NCI-H774 (cell line): ENCODE data around the gene SLC35E3.

Source experiments
- DNase-seq: peaks from one replicate; lab custom pipeline; 2025; lab: John Stamatoyannopoulos, UW

The SLC35E3 gene

DNA sequence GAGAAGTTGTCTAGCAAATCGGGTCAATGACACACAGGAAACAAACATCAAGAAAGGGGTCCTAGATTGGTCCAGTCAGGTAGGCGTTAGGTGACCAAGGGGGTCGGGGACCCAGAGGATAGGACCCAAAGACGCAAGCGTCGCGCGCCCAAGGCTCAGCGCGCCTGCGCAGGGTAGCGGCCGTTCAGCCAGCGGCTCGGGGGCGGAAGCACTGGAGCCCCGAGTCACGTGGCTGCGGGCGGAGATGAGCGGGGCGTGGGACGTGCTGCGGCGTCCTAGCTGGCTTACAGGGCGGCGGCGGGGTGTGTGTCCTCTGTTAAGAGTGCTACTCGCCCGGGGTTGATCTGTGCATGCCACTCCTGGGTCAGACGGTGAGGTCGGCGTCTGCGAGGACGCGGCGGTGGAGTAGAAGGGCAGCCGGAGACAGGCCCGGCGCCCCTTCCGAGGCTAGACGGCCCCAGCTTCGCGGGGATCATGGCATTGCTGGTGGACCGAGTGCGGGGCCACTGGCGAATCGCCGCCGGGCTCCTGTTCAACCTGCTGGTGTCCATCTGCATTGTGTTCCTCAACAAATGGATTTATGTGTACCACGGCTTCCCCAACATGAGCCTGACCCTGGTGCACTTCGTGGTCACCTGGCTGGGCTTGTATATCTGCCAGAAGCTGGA is at the start of gene SLC35E3:
TSS of gene SLC35E3 (plus strand) at position 273 of the 668 bp plus-strand sequence. CDS start at position 475, 202 bp downstream.
- DNase-seq = peak; percentile 97

DNA sequence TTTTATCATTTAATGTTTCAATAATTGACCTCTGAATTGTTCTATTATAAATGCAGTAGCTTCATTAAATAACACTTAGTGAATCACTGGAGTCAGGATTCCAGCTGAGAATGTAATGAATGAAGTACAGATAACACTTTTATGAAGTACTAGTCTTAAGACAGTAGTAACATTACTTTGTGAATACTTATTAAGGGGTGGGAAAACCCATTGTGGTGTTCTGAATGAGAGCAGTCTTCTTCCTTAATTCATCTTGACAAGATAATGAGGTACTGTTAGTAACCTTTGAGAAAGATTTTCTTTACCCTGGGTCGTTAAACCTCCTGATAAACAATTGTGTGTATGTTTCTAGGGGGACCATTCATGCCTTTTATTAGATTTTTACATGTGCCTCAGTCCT is 46.5 kb upstream of the SLC35E3 start:
- no peak for DNase-seq

DNA sequence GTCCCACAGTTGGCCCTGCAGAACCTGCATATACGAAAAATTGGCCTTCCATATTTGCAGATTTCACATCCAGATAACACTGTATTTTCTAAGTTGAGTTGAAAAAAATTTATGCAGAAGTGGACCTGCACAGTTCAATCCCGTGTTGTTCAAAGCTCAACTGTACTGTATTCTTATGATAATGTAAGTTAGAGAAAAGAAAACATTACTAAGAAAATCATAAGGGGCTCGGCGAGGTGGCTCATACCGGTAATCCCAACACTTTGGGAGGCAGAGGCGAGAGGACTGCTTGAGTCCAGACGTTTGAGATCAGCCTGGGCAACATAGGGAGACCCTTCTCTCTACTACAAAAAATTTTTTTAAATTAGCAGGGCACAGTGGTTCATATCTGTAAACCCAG is 18.2 kb upstream of the SLC35E3 start:
- DNase-seq = no peak

DNA sequence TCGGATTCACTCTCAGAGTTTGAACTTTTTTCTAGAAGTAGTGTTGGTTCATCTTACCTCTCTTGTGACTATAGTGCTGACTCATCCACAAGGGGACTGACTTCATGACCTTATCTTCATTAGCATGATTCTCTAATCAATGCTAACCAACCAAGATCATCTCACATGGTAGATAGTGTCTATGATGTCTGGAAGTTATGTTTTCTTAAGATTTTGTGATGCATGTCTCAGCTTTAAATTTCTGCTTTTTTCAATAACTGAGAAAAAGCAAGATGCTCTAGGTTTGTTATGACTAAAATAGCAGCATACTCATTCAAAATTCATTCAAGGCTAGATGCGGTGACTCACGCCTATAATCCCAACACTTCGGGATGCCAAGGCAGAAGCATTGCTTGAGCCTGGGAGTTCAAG is 12.3 kb upstream of the SLC35E3 start:
- no peak for DNase-seq

DNA sequence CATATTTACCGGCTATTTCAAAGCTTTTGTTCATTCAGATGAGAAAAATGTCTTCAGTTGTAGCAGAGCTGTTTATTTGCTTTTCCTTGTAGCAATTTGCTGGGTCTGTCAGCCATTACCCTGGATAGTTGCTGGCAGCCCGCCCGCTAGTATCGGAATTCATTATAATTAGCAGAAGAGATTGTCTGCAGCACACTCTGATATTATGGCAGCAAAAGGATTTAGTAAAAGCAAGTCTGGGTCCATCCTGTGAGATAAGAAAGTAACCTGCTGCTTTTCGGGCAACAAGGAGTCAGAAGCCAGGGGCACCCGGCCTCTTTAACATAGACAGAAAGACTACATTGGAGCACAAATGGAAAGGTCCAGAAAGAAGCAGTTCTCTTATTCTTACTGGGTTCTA is 6.1 kb upstream of the SLC35E3 start:
- no peak for DNase-seq

DNA sequence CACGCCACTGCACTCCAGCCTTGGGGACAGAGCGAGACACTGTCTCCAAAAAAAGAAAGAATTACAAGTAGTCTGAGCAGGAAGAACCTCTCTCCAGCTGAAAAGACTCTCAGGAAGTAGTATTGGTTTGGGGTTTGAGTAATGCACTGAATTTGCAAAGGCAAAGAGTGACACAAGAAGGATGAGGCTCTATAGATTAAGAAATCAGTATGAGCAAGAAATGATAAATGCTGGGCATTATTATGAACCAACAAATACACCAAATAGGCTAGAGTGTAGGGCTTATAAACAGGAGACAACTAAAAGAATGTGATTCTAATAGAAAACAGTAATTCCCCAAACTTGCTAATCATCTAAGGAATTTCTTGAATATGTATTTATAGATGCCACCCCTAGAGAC is 2.6 kb upstream of the SLC35E3 start:
- DNase-seq = no peak

DNA sequence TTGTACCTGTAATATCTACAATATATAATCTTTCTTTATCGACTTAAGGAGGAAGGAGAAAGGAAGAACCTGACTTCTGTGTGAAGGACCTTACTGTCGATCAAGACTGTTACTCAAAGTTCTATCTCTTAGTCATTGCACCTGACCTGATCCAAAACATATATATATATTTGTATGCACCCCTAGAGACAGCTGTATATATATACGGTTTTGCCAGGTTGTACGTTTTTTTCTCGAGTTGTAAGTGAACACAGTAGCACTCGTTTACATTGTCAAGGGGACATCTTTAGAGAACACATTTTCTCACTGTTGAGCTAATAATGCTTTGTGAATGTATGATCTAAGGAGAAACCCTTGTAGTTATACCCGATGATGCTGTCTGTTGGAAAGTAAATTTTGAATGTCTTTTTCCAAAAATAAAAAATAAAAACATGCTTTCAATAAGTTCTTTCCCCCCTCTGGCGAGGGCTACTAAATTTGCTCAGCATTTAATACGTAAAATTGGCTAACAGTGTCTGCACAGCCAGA is 536 bp upstream of the SLC35E3 start:
- no peak for DNase-seq

DNA sequence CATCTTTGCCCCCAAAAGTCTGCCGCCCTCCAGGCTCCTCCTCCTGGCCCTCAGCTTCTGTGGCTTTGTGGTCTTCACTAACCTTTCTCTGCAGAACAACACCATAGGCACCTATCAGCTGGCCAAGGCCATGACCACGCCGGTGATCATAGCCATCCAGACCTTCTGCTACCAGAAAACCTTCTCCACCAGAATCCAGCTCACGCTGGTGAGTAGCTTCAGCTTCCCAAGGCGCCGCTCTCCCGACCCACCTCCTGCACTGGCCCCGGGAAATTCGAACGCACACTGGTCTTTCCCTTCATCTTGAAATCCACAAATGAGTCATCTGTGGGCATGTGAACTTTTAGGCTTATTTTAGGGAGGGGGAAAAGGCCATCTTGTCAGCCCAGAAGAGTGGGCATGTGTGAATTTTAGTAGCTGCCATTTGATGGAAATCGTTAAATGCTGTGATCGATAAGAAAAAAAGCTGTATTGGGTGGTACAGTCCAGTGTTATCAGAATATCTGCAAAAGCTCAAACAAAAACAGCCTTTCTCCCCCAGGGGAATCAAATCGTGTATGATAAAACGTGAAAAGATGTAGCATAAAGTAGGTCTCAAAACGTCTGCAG is 700 bp downstream of the SLC35E3 start:
- peak; percentile 12 for DNase-seq

DNA sequence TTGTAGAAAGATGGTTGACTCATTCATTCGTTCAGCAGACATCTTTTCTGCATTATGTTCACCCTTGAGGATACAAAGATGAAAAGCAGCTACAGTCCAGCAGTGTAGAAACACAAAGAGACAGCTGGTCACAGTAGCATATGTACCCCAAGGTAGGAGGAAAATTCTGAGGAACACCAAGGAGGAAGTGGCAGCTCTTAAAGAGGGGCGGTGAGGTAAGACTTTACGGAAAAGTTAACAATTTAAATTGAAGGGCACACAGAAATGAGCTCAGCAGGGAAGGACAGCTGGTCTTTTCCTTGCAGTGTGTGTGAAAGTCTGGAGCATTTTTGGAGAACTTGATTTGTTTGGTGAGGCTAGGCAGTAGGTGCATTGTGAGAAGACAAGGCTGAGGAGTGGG is 3.5 kb downstream of the SLC35E3 start:
- DNase-seq = no peak

DNA sequence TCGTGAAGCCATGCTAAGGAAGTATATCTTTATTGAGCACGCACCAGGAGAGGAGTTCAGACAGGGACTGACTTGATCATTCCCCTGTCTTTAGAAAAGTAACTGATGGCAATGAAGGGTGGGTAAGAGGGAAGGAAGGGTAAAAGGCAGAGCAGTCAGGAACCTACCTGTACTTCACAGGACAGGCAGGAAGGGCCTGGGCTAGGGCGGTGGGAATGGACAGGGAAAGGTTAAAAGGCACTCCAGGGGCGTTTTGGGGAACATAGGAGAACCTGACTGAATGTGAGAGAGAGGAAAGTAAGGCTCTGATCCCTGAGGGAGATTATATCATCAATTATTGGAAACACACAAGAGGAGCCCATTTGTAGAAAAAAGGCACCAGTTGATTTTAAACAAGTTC is 3.9 kb downstream of the SLC35E3 start:
- no peak for DNase-seq

DNA sequence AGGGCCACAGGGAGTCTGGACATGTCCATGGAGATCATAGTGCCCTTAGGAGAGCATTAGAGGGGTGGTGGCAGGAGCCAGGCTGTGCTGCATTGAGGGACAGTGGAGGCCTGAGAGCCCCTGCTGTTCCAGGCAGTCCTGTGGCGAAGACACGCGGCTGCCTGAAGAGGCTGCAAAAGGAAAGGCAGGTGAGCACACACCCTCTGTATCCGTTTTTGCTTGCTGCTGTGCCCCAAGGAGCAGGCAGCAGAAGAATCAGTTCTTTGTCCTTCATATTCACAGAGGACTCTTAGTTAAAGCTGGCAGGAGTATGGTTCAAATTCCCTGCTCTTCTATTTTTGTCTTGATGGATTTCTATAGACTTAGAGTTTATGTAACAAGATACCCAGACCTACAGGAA is 4.5 kb downstream of the SLC35E3 start:
- DNase-seq = no peak

DNA sequence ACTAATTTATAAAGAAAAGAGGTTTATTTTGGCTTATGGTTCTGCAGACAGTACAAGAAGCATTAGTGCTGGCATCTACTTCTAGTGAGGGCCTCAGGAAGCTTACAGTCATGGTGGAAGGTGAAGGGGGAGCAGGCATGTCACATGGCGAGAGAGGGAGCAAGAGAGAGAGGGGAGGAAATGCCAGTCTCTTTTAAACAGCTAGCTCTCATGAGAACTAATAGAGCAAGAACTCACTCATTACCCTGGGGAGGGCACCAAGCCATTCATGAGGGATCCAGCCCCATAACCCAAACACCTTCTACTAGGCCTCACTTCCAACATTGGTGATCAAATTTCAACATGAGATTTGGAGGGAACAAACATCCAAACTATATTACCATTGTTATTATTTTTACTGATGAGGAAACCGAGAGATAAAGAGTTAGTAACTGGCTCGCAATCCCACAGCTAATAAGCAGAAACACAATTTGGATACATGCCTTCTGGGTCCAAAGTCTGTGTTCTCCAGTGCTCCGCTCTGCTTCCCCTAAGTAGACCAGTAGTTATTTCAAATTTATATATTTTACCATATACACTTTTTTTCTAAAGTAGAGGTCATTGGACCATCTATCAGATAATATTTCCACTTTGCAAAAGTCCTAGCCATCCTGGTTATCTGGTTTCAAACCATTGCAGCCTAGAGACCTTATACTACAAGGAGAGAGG is 9.7 kb downstream of the SLC35E3 start:
- DNase-seq = no peak

DNA sequence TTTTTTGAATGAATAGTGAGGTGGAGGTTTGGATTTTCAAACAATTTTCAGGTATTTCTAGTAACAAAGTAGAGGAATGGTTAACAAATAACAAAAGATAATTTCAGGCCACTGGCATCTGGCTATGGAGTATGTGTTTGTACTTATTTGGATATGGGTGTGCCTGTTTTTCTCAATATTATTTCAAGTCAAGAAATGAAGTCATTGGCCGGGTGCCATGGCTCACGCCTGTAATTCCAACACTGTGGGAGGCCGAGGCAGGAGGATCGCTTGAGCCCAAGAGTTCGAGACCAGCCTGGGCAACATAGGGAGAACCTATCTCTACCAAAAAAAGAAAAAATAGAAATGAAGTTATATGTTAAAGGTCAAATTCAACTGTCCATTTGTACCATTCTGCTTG is 13.9 kb downstream of the SLC35E3 start:
- no peak for DNase-seq

DNA sequence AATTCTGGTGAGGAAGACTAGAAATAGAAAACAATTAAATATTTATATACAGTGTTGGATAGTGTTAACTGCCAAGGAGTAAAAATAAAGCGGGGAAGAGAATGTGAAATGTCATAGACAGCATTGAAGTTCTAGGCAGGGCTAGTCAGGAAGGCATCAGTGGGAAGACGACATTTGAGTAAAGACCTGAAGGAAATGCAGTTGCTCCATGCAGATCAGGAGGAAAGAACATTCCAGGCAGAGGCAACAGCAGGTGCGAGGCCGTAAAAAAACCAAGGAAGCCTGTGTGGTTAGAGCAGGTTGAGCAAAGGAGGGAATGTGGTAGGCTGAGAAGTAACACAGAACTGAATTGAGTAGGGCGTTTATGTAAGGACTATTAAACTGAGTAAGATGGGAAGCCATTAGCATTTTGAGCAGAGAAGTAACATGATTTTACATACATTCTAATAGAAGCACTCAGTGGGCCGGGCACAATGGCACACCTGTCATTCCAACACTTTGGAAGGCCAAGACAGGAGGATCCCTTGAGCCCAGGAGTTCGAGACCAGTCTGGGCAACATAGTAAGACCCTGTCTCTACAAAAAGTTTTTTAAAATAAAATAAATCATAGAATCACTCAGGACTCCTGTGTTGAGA is 14.9 kb downstream of the SLC35E3 start:
- DNase-seq = no peak

DNA sequence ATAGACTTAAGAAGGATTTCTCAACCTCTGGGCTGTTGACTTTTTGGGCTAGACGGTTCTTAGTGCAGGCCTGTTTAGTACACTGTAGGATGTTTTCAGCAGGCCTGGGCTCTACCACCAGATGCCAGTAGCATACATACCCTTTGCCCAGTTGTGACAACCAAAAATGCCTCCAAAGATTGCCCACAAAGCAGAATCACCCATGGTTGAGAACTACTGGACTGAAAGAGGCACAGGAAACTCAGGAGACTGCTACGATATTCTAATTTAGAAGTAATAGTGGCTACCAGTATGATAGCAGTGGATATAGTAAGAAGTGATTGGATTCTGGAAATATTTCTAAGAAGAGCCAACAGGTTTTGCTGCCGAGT is 15.5 kb downstream of the SLC35E3 start:
- no peak for DNase-seq

DNA sequence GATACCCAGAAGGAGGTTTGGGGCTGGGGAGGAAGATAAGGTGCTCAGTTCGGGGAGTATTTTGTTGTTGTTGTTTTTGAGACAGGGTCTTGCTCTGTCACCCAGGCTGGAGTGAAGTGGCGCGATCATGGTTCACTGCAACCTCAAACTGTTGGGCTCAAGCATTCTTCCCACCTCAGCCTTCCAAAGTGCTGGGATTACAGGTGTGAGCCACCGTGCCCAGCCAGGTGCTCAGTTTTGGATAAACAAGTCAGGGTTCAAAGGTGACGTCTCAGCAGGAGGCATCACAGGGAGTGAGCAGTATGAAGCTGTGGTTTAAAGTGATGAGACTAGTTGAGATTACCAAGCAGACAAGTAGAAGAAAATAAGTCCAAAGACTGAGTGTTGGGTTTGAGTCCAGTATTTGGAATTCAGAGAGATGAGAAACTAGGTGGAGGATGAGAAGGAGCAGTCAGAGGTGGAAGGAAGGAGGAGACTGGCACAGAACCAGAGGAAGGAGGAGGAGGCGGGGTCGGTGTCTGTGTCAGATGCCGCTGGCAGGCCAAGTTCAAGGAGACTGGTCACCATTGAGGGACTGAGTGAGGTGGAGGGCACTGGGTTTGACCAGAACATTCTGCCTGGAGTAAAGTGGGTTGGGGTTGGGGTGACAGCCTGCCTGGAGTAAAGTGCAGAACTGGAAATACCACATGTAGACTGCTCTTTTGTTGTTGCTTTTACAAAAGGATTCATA is 16.1 kb downstream of the SLC35E3 start:
- DNase-seq = no peak

DNA sequence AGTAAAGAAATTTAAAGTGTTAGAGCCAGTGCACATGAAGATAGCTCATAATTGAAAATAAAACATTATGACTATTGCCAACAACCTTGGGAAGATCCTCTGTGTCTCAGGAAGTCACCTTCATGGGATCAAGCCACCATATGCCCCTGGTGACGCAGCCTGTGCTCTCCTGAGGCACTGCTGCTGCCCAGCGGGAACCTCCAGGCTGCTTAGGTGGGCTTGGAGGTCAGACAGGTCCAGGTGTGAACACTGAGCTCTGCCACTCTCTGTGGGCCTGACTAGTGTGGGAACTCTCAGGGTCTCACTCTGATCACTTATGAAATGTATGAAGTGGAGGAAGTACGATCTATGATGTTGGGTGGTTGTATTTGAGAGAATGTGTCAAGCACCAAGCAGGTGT is 16.7 kb downstream of the SLC35E3 start:
- no peak for DNase-seq

DNA sequence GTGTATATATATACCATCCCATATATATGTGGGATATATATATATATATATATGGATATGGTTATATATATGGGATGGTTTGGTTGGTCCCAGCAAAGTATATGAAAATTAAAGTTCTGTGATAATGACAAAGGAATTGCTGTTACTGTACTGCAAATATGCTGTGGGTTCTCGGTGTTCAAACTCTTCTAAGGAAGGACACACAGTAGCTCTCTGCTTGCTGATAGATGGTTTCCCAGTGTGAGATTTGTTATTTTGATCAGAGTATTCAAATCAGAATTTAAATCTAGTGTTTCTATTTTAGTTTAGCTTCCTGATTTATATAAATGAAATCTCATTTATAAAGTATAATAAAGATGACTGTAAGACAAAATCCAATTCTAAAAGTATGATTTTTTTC is 19.7 kb downstream of the SLC35E3 start:
- no peak for DNase-seq

DNA sequence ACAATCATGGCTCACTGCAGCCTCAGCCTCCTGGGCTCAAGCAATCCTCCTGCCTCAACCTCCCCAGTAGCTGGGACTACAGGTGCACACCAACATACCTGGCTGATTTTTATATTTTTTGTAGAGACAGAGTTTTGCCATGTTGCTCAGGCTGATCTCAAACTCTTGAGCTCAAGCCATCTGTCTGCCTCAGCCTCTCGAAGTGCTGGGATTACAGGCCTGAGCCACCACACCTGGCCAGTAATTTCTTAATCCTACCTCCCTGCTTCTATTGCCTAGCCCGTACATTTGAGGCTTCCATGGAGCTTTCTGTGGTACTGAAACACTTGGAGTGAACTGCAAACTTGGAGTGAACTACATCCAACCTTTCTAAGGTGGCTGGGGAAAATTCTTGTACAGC is 20.7 kb downstream of the SLC35E3 start:
- no peak for DNase-seq

DNA sequence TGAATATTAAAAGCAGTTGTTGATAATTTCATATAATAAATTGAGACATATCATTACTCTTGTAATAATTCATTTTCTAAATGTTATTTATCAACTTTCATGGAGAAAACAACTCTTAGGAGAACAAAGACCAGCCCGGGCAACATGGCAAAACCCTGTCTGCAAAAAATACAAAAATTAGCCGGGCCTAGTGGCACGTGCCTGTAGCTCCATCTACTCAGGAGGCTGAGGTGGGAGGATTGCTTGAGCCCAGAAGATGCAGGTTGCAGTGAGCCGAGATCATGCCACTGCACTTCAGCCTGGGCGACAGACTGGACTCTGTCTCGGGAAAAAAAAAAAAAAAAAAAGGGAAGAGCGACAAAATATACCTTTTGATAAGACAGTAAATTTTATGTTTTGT is 21.2 kb downstream of the SLC35E3 start:
- no peak for DNase-seq

DNA sequence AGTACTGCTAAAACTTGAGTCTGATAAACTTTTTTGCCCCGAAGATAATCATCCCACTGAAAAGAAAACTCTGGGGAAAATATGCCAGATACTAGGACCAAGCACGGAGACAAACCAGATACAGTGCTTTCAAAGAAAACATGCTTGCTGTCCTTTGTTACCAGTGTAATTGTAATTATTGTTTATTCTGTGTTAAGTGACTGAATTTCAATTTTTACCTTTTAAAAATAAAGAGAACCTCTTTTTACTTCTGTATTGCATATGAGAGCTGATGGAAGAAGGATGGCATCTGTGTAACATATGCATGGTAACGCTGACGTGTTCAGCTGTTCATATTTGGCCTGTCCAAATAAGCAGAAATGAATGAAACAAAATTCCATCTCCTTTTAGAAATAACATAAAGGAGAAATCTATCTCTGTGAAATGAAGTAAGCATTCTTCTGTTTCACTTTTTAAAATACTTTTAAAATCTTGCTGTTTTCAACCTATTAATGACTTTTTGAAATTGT is 22.5 kb downstream of the SLC35E3 start:
- no peak for DNase-seq

DNA sequence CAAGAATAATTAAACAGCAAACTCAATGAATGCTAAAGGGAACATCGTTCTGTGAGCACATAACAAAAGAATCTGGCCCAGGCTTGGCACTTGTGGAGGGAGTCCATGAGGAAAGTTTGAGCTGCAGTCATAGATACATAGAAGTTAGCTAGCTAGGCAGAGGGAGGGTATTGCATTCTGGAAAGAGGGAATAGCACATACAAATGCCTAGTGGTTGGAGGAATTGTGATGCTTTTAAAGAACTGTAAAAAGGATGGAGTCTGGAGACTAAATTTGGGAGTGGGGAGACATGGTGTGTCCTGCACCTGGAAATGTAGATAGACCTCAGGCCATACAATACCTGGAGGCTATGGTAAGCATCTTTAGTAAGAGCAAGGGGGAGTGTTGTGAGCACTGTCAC is 24.0 kb downstream of the SLC35E3 start:
- no peak for DNase-seq
